GM13976 (cell line): Measurements from ENCODE around the gene RNF145.

ENCODE experiments used
- DNase-seq: peaks from one replicate; pipeline ENCODE4 v3.0.0; 2012; ENCODE audit warnings: low spot score
- in situ Hi-C: fragments of 300-500 bp; cut with MboI; formaldehyde crosslinking; loops from one replicate; pipeline ENCODE4 v1.12.0; 2022; ENCODE audit warnings: low sequenced_read_pairs, mixed read lengths, inconsistent platforms; ENCODE audit not compliant: unreplicated experiment
- TF ChIP-seq, protein P1 (sequence below): IDR thresholded peaks from 2 replicates; pipeline ENCODE4 v1.5.1; 2012; ENCODE audit warnings: borderline replicate concordance, mild to moderate bottlenecking; ENCODE audit not compliant: insufficient read depth; ENCODE audit errors: extremely low read depth, missing control alignments, control extremely low read depth

The RNF145 gene

DNA sequence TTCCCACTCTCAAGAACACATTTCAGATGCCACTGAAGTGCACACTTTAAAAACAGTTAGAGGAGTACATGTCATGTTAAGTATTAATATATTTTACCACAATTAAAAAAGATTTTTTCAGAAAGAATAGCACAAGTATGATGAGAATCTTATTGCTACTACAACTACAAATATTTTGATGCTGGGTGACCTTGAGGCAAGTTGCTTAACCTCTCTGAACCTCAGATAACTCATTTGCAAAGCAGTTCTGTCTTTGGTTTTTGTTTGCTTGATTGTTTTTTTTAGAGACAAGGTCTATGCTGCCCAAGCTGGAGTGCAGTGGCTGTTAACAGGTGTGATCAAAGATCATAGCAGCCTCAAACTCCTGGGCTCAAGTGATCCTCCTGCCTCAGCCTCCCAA, 95.9 kb downstream of the RNF145 start:
- no peak for DNase-seq
- in situ Hi-C loops = loop anchor here (25.0 kb wide), 1 partner anchor 1301 kb away; no protein-coding TSS in a partner anchor
- TF ChIP-seq, protein P1, sequence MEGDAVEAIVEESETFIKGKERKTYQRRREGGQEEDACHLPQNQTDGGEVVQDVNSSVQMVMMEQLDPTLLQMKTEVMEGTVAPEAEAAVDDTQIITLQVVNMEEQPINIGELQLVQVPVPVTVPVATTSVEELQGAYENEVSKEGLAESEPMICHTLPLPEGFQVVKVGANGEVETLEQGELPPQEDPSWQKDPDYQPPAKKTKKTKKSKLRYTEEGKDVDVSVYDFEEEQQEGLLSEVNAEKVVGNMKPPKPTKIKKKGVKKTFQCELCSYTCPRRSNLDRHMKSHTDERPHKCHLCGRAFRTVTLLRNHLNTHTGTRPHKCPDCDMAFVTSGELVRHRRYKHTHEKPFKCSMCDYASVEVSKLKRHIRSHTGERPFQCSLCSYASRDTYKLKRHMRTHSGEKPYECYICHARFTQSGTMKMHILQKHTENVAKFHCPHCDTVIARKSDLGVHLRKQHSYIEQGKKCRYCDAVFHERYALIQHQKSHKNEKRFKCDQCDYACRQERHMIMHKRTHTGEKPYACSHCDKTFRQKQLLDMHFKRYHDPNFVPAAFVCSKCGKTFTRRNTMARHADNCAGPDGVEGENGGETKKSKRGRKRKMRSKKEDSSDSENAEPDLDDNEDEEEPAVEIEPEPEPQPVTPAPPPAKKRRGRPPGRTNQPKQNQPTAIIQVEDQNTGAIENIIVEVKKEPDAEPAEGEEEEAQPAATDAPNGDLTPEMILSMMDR = no peak

DNA sequence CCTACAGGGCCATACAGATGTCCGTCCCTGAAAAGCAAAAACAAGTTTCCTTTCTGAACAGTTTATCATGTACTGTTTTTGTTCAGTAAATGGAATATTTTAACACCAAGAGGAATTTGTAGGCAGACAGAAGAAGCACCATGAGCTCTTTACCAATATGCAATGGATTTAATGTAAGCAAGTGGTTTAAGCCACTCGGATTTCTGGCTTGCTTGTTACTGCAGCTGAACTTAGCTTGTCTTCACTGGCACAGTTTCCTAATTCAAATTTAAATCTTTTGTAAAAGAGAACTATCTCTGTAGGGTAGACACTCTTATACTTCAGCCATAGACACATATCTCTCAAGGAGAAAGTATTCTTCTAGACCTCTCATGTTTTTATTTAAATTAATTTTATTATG, 96.9 kb downstream of the RNF145 start:
- TF ChIP-seq, protein P1 = no peak
- DNase-seq = no peak
- in situ Hi-C loops = loop anchor here (25.0 kb wide), 1 partner anchor 1300 kb away; no protein-coding TSS in a partner anchor
